HFFc6 (cell line): ENCODE measurements around the gene ZNF445. TPM values are rescaled to one million over a fixed set of nuclear protein-coding genes. Genes with fewer than 3 reads are reported as not detected.
"Not testable (repeated sequence)": the region's sequence is repeated elsewhere in the genome, so short reads cannot be mapped to it uniquely, and the experiment has no call there.

ENCODE experiments used
- DNase-seq: peaks from one replicate; pipeline ENCODE4 v3.0.0-alpha.2; 2018
- H3K27ac Mint-ChIP-seq: 2 replicates; pipeline ENCODE4 v1.8.0; 2020; ENCODE audit warnings: mild to moderate bottlenecking, mixed read lengths
- H3K27me3 Mint-ChIP-seq: 2 replicates; pipeline ENCODE4 v1.8.0; 2021; ENCODE audit warnings: mild to moderate bottlenecking, moderate library complexity, mixed read lengths; ENCODE audit not compliant: insufficient read depth
- H3K36me3 Mint-ChIP-seq: 2 replicates; pipeline ENCODE4 v1.8.0; 2021; ENCODE audit warnings: low read depth, mixed read lengths
- H3K4me1 Mint-ChIP-seq: 2 replicates; pipeline ENCODE4 v1.8.0; 2020; ENCODE audit warnings: low read depth, mixed read lengths
- H3K4me3 Mint-ChIP-seq: 2 replicates; pipeline ENCODE4 v1.8.0; 2020; ENCODE audit warnings: mild to moderate bottlenecking, moderate library complexity, mixed read lengths
- H3K9me3 Mint-ChIP-seq: 2 replicates; pipeline ENCODE4 v1.8.0; 2020; ENCODE audit warnings: mild to moderate bottlenecking, mixed read lengths
- total RNA-seq, 6 experiments: library from RNA; stranded (reverse); fragmentation: NEBNext Ultra II Directional; extraction: Animal tissue kit (Norgen Biotek cat#: 25700); gene quantifications; 2 replicates in 1 of 6; 3 replicates in 5 of 6; pipeline ENCODE4 v1.2.3, GENCODE V29; 2021
- TF ChIP-seq, protein P1 (sequence below): fragments of 200-600 bp; sonication (generic); IDR thresholded peaks from 2 replicates; pipeline ENCODE4 v1.5.0; 2021; ENCODE audit warnings: antibody characterized with exemption, mild to moderate bottlenecking

ZNF445 gene
- total RNA-seq, 6 experiments from 2014 or later, result 11.5 to 13.0 (median 12.5) TPM

DNA sequence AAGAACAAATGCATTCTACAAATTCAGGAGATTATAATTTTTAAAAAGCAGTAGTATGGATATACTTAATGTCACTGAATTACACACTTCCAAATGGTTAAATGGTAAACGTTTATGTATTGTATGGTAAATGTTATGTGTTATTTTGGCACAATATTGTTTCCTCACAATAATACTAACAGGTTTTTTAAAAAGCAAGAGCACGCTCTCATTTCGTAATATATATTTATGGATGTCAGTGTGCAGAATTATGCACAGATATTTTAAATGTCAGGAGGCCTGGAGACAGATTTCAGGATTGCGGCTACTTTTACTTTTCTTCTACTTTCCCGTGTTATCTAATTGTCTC, 533 bp downstream of the ZNF445 start:
- 0 out of 2 replicates have a peak, but pooled peaks cover 4% of the 10 kb centered on the region for H3K36me3 Mint-ChIP-seq
- H3K9me3 Mint-ChIP-seq, result no peaks in the 10 kb centered on the region
- TF ChIP-seq, protein P1, sequence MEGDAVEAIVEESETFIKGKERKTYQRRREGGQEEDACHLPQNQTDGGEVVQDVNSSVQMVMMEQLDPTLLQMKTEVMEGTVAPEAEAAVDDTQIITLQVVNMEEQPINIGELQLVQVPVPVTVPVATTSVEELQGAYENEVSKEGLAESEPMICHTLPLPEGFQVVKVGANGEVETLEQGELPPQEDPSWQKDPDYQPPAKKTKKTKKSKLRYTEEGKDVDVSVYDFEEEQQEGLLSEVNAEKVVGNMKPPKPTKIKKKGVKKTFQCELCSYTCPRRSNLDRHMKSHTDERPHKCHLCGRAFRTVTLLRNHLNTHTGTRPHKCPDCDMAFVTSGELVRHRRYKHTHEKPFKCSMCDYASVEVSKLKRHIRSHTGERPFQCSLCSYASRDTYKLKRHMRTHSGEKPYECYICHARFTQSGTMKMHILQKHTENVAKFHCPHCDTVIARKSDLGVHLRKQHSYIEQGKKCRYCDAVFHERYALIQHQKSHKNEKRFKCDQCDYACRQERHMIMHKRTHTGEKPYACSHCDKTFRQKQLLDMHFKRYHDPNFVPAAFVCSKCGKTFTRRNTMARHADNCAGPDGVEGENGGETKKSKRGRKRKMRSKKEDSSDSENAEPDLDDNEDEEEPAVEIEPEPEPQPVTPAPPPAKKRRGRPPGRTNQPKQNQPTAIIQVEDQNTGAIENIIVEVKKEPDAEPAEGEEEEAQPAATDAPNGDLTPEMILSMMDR, result no peak
- peaks cover 17% of the 10 kb centered on the region for H3K4me1 Mint-ChIP-seq
- H3K27ac Mint-ChIP-seq, result peak overlapping the region; percentile 40; the same call in 1 of the 2 replicates
- peaks cover 3% of the 10 kb centered on the region; the same call in 1 of the 2 replicates for H3K27me3 Mint-ChIP-seq
- no peak for DNase-seq
- H3K4me3 Mint-ChIP-seq, result peak overlapping the region; percentile 87

DNA sequence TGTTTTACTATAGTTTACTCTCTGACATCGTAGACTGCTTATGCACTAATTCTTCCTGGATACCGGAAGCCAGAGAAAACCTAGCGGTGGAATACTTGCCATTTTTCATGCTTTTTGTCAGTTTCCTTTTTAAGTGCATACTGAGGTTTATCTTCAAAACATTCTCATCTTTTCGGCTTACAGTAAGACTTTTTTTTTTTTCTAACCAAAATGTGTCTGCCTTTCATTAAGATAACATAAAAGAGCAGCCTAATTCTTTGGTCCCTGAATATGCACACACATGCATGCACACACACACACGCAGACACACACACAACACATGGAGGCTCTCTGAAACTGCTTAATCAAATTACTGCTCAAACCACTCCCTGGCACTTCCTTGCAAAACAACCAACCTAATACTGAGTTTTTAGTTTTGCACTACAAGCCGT, 1.3 kb downstream of the ZNF445 start:
- TF ChIP-seq, protein P1, result no peak; the same call in 1 of the 2 replicates
- peaks cover 24% of the 10 kb centered on the region for H3K4me1 Mint-ChIP-seq
- H3K9me3 Mint-ChIP-seq, result no peaks in the 10 kb centered on the region
- H3K27me3 Mint-ChIP-seq, result peaks cover 3% of the 10 kb centered on the region; the same call in 1 of the 2 replicates
- H3K36me3 Mint-ChIP-seq, result no peaks in the 10 kb centered on the region
- peak; percentile 37 for DNase-seq
- peak overlapping the region; percentile 87 for H3K4me3 Mint-ChIP-seq
- H3K27ac Mint-ChIP-seq, result peak overlapping the region; percentile 40

DNA sequence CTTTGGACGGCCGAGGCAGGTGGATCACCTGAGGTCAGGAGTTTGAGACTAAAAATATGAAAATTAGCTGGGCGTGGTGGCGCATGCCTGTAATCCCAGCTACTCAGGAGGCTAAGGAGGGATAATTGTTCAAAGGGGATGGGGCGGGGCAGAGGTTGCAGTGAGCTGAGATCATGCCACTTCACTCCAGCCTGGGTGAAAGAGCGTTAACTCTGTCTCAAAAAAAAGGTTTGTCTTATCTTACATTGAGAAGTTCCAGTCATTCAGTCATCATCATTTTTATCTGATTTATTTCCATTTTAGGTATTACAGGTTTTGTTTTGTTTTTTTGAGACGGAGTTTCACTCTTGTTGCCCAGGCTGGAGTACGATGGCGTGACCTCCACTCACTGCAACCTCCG, 2.6 kb downstream of the ZNF445 start:
- not testable (repeated sequence) for DNase-seq, H3K9me3 Mint-ChIP-seq, H3K27ac Mint-ChIP-seq, H3K4me3 Mint-ChIP-seq, H3K27me3 Mint-ChIP-seq
- peaks cover 24% of the 10 kb centered on the region for H3K4me1 Mint-ChIP-seq
- peaks cover 10% of the 10 kb centered on the region for H3K36me3 Mint-ChIP-seq

DNA sequence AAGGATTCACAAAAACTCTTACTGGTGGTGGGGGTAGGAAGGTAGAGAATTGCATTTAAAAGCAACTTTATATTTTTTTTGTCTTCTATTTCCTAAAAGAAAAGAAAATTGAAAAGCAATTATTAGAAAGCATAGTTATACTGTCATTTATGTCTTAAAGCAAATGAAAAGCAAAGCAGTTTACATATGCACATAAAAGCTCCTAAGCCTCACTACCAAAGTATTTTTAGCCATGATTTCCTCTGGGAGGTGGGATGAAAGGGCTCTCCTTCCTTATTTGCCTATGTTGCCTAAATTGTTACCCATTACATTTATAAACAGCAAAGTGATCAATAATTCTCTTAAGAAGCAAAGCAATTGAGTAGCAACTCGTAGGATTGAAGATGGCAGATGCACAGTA, 7.0 kb downstream of the ZNF445 start:
- Mint-ChIP-seq H3K27me3 (no peaks in the 10 kb centered on the region), H3K27ac (no peak overlapping the region), H3K36me3 (peaks cover 19% of the 10 kb centered on the region), H3K4me3 (no peak overlapping the region), H3K4me1 (peaks cover 37% of the 10 kb centered on the region), H3K9me3 (no peaks in the 10 kb centered on the region)
- no peak for DNase-seq
- TF ChIP-seq, protein P1, result no peak

DNA sequence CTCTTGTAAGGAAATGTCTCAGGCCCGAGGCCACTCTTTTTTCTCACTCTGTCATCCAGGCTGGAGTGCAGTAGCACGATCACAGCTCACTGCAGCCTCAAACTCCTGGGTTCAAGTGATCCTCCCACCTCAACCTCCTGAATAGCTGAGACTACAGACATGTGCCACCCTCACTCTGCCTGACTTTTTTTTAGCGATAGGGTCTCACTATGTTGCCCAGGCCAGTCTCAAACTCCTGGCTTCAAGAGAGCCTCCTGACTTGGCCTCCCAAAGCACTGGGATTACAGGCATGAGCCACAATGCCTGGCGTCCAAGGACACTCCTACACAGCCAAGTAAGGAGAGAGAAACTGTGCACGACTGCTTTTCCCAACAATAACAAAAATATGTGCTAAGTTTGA, 7.6 kb downstream of the ZNF445 start:
- peaks cover 37% of the 10 kb centered on the region for H3K4me1 Mint-ChIP-seq
- TF ChIP-seq, protein P1, result no peak
- H3K27ac Mint-ChIP-seq, result no peak overlapping the region
- DNase-seq, result no peak
- no peaks in the 10 kb centered on the region for H3K27me3 Mint-ChIP-seq
- no peaks in the 10 kb centered on the region for H3K9me3 Mint-ChIP-seq
- H3K4me3 Mint-ChIP-seq, result no peak overlapping the region
- peaks cover 24% of the 10 kb centered on the region for H3K36me3 Mint-ChIP-seq

DNA sequence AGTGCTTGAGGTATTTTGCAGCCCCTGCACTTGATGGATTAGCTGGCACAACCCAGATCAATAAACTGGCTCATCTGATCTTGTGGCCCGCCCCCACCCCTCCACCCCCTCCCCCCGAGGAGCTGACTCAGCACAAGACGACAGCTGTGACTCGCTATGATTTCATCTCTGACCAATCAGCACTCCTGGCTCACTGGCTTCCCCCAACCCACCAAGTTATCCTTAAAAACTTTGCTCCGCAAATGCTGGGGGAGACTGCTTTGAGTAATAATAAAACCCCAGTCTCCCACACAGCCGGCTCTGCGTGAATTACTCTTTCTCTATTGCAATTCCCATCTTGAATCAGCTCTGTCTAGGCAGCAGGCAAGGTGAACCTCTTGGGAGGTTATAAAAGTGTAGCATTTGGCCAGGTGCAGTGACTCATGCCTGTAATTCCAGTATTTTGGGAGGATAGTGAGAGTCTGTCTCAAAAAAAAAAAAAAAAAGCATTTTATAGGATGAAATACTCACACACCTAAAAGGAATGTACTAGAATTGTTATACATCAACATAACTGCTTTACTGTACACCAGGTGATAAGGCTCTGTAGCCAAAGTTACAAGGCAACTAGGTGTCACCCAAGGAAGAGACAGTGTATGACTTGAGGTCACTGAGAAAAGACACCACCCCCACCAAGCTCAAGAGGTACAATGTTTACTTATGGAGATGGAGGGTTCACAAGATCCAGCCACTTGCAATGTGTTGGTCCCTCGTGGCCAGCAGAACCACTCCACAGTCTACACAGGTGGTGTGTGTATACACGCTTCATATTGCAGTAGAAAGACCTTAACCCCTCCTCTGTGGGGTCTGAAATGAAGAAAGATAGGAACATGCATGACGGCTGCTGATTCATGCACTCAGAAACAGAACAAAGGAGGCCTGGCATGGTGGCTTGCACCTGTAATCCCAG, 8.6 kb downstream of the ZNF445 start:
- Mint-ChIP-seq H3K27me3 (no peaks in the 10 kb centered on the region), H3K36me3 (peaks cover 24% of the 10 kb centered on the region), H3K4me1 (peaks cover 35% of the 10 kb centered on the region), H3K4me3 (peak overlapping the region; percentile 41; the same call in 1 of the 2 replicates), H3K27ac (peak overlapping the region; percentile 54), H3K9me3 (no peaks in the 10 kb centered on the region)
- TF ChIP-seq, protein P1, result no peak
- DNase-seq, result no peak

DNA sequence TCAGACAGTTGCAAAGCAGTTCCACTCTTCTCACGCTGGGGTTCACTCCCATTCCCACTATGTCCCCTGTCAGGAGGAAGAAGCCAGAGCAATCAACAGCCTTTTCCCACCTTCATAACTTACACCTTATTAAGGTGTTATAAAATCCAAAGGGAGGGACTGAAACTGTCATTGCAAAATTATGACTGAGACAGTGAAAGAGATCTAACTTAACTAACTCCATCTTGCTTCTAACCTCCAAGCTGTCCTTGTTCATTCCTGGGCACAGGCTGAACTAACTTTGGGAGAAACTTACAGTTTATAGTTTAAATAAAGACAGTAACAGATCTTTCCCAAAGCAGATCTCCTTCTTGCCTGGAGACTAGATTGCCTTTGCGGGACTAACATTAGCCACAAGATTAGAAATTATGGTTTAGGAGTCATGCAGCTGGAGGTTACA, 9.4 kb downstream of the ZNF445 start:
- not testable (repeated sequence) for H3K27me3 Mint-ChIP-seq, DNase-seq, H3K27ac Mint-ChIP-seq, H3K9me3 Mint-ChIP-seq, H3K4me3 Mint-ChIP-seq
- H3K4me1 Mint-ChIP-seq, result peaks cover 31% of the 10 kb centered on the region
- H3K36me3 Mint-ChIP-seq, result peaks cover 24% of the 10 kb centered on the region
